Measurements from ENCODE around the gene CADM1.

DNA sequence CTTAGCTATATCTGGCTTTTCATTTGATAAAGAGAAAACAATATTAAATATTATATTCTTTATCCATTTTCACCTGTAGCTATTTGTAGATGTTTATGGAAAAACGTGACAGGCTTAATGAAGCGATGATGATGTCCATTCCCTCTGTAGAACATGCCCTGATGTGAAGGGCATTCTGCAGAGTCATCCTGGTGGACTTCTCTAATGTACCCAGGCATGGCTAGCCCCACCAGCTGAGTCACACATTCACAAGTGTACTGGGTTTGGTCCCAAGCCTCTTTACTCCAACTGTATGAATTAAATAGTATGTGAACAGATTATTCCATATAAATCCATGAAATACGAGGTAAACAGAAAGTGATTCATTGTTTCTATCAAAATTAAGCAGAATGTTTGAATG, 139.3 kb downstream of the CADM1 start:
- TF ChIP-seq, protein P1, sequence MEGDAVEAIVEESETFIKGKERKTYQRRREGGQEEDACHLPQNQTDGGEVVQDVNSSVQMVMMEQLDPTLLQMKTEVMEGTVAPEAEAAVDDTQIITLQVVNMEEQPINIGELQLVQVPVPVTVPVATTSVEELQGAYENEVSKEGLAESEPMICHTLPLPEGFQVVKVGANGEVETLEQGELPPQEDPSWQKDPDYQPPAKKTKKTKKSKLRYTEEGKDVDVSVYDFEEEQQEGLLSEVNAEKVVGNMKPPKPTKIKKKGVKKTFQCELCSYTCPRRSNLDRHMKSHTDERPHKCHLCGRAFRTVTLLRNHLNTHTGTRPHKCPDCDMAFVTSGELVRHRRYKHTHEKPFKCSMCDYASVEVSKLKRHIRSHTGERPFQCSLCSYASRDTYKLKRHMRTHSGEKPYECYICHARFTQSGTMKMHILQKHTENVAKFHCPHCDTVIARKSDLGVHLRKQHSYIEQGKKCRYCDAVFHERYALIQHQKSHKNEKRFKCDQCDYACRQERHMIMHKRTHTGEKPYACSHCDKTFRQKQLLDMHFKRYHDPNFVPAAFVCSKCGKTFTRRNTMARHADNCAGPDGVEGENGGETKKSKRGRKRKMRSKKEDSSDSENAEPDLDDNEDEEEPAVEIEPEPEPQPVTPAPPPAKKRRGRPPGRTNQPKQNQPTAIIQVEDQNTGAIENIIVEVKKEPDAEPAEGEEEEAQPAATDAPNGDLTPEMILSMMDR (IDR thresholded peaks at IDR 0.05) = no peak
- no peak for TF ChIP-seq POLR2A (IDR thresholded peaks at IDR 0.05)

Data from right lobe of liver (tissue), 4 donors.